SK-N-MC (cell line): ENCODE measurements around the gene TMEM52.

ENCODE experiments used
- EZH2 ChIP-seq: fragments of 200-600 bp; sonication (generic); IDR thresholded peaks from one replicate; pipeline ENCODE4 v1.6.1; 2017; ENCODE audit warnings: antibody characterized with exemption
- POLR2AphosphoS5 ChIP-seq: IDR thresholded peaks from 2 replicates; pipeline ENCODE4 v1.6.1; 2012; ENCODE audit warnings: mild to moderate bottlenecking, low read depth, low read length, borderline replicate concordance

GRCh38 chr1:1956586-1957532 is 37.8 kb upstream of the TMEM52 start:
- TF ChIP-seq POLR2AphosphoS5 (no peak), EZH2 (no peak)
